GM19025 (cell line): ENCODE measurements around the gene NSG2.
"Not testable (repeated sequence)": the region's sequence is repeated elsewhere in the genome, so short reads cannot be mapped to it uniquely, and the experiment has no call there.

Experiments
- ATAC-seq: cut with Tn5 transposase; IDR thresholded peaks from one replicate; pipeline ENCODE4 v1.9.1; 2021; ENCODE audit warnings: mild to moderate bottlenecking, low read depth, moderate library complexity; ENCODE audit not compliant: unreplicated experiment

Gene NSG2

DNA sequence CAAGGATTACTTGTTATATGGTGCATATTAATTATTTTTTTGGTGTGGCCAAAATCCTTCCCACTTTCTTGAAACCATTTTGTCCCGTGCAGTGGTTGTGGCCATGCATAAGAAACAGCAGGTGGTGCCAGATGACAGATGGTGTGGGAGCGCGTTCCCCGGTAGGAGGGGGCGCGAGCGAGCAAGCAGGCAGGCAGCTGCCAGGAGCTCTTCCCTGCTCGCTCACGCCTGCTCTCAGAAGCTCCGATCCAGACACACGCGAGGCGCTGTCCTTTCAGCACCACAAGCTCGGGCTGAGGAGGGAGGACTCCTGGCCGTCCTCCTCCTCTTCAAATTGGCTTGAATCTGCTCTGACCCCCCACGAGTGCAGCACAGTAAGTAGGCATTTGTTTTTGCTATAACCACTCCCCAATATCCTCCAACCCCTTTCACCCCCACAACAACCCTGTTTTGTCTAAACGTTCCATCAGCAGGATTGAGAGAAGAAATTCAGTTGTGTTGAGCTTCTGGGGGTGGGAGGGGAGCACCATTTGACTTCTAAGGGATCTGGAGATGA lies at the start of gene NSG2:
Gene NSG2 (plus strand): TSS at position 237 of the 556 bp plus-strand sequence. CDS start 1,050 bp downstream, outside the sequence.
- peak; percentile 76 for ATAC-seq

DNA sequence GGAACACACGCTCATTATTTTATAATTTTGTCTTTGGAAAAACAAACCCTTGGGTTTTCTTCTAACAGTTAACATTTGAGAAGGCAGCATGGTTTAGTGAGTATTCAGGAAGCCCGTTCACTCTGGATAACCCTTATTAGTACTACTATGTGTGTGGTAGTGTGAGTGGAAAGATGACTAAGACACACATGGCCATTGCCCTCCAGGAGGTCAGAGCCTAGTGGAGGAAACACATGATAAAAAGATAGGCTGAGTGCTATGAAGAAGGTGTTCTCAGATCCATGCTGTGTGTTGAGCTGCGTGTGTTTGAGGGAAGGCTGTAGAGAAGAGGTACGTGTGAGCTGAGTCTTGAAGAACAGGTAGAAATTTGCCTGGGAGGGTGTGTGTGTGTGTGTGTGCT lies 48.2 kb upstream of the NSG2 start:
- no peak for ATAC-seq

DNA sequence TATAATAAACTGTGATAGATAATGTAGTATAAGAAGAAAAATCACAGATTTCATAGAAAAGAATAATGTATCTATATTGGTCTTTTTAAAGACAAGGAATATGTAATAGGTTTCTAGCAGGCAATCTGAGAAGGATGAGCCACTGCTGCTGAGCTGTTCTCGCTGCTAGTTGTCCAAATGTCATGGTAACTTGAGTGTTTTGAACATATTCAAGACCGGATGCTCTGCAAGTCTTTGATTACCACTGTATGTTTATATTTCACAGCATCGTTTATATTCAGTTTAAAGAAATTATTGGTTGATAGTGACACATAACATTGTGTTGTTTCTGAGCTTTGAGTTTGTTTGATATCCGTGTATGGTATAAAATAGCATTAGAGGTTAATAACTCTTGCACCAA lies 47.0 kb upstream of the NSG2 start:
- no peak for ATAC-seq

DNA sequence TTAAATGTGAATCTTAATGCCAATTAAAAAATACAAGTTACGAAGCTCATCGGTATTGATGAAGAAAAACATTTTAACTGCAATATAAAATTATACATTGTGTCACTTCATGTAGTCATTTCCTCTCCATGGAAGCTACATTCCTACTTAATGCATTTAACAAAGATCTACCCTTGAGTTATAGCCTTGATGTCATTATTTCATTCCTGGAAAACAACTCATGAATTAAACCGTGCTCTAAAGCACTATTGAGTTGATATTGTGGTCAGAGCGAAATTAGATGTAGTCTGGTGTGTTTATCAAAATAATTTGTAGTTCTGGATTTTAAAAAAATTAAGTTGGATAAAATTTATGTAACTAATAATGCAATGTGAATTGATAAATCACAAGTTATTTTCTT lies 45.4 kb upstream of the NSG2 start:
- no peak for ATAC-seq

DNA sequence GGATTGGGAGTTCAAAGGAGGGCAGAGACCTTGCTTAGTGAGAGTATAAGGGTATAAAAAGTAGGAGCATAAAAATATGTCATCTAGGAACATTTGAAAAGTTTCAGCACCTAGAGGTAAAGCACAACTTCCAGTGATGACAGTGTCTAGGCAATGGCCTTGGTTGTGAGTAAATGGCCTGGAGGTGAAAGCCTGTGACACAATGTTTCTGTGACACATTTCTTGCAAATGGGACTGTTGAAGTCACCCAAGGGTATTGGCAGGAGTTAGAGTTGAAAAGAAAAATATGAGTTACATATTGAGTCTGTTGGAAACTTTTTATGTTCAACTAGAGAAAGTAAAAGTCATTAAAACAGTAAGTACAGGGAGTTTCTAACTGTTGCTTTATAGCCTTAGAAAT lies 41.7 kb upstream of the NSG2 start:
- no peak for ATAC-seq

DNA sequence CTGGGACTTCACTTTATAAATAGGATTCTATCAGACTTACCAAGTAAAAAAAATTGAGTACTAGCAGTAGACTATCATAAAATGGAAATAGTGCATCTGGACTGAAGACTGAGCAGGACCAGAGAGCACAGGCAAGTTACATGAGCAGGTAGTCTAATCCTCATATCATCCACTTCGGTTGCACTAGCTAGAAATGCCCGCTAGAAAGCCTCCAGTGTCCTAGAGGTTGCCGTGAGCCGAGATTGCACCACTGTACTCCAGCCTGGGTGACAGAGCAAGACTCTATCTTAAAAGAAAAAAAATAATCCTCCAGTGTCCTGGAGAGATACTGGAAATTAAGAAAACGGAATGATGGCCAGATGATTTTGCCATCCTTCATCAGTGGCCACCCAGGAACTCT lies 36.6 kb upstream of the NSG2 start:
- ATAC-seq = no peak

DNA sequence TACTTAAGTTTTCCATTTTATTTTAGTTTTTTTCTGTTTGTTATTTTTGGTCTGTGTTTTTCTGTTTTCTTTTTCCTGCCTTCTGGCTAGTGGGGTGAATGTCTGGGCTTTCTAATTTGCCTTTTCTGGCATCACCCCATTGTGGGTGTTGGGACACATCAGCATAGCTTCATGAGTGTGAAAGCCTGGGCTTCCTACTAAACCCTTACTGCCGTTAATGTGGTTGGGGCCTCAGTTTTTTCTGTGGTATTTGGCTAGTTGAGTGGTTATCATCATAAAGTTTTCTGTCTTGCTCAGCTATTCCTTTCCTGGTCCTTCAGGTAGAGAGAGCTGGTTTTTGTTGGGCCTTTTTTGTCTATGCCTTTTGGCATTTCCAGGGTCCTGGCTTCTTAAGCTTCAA lies 35.1 kb upstream of the NSG2 start:
- no peak for ATAC-seq

DNA sequence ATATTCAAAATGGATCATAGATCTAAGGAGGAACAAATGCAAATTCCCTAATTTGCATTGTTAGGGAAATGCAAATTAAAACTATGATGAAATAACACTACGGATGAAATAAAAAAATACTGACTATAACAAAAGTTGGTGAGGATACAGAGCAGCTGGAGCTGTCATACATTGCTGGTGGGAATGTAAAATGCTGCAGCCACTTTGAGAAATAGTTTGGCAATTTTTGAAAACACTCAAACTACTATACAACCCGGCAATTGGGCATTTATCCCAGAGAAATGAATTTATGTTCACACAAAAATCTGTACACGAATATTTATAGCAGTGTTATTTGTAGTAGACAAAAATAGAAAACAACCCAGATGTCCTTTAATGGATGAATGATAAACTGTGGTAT lies 34.1 kb upstream of the NSG2 start:
- no peak for ATAC-seq

DNA sequence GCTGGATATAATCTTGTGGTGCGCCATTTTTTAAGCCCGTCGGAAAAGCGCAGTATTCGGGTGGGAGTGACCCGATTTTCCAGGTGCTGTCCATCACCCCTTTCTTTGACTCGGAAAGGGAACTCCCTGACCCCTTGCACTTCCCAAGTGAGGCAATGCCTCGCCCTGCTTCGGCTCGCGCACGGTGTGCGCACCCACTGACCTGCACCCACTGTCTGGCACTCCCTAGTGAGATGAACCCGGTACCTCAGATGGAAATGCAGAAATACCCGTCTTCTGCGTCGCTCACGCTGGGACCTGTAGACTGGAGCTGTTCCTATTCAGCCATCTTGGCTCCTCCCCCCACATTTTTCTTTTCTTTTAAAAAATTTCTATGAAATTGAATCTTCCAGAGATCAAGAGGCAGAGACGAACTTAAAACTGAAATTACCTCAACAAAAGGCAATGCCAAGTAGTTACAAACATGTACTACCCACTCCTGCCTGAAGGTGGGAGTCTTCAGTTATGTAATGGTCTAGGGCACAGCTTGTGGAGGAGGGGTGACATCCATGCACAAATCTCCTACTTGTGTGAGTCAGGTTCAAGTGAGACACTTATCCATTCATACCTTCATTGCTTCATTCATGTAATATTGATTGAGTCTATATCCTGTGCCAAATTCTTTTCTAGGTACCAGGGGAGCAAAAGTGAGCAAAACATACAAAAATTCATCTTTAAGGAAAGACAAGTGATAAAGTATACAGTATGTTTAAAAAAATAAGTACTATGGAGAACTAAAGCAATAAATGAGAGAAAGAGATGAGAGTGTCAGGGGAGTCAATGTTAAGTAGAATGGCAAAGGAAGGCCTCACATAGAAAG lies 25.2 kb upstream of the NSG2 start:
- not testable (repeated sequence) for ATAC-seq

DNA sequence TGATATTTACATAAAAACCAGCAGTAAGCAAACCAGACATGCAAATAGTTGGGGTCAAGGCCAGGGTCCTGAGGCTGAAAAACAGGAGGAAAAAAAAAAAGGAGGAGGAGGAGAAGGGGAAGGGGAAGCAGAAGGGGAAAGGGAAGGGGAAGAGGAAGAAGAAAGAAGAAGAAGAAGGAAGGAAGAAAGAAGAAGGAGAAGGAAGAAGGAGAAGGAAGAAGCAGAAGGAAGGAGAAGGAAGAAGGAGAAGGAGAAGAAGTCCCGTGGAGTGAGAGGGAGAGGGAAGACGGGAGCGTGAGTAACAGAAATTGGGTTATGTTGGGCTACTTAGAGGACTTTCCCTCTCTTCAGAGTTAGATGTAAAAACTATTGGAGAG lies 24.6 kb upstream of the NSG2 start:
- no peak for ATAC-seq

DNA sequence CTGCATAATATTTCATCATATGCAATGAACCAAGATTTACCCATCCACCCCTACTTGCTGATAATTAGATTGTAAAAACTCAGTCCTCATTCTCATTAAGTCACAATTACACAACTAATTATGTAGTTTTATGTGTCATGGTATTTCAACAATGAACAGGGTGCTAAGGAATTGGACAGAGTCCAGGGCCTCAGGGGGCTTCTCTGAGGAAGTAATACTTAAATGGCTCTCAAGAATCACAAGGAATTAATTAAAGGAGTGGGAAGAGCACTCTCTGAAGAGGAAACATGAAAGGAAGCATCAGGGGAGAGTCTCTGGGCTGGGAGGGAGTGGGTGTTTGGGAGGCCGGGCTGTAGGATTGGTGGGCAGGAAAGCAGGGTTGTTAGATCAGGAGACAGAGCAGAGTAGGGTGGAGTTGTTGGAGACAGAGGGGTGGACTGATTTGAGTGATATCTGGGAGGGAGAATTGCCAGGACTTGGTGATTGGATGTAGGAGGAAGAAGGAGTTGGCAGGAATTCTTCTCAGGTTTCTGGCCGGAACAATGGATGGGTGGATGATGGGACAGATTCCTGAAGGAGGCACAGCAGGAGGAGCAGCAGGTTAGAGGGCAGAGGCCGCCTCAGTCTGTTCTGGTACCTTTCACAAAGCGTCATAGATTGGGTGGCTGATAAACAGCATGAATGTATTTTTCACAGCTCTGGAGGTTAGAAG lies 23.0 kb upstream of the NSG2 start:
- ATAC-seq = no peak

DNA sequence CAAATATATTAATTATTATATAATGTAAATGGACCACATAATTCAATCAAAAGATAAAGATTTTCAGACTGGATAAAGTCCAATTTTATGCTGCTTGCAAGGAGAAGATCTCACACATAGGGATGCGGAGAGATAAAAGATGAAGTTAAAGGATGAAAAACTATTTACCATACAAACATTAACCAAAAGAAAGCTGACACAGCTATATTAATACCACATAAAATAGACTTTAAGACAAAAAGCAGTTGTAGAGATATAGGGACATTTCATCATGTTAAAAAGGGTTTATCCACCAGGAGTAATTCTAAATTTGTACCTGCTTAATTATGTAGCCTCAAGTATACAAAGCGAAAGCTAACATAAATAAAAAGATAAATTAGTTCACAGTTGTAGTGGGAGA lies 15.2 kb upstream of the NSG2 start:
- ATAC-seq = no peak

DNA sequence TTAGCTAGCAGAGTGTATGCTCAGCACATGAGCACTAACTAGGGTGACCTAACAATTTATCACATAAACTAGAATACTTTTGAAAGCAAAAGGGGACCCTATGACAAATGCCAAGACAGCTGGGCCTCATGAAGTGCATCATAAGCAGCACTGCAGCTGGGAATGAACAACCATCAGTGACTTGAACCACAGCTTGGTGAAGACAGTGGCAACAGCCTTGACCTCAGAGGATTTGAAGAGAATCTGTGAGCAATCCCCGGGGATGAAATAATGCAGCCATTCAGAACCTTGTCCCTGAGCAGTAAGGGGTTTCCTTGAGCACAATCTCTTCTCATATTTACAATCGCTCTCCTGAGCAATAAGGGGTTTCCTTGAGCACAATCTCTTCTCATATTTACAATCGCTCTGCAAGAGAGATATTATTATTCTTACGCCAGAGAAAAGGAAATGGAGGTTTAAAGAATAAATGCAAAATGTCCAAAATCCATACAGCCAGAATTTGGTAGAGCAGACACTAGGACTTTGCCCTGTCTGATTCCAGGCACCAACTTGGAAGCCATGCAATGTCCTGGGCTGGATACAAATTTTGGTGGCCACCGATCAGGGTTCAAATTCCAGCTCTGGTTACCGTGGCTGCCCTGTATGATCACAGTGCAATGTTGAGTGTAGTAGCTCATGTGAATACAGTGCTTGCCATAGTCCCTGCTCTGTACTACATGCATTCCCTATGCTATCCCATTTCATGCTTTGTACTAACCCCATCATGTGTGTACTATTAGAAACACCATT lies 846 bp upstream of the NSG2 start:
- ATAC-seq = no peak

DNA sequence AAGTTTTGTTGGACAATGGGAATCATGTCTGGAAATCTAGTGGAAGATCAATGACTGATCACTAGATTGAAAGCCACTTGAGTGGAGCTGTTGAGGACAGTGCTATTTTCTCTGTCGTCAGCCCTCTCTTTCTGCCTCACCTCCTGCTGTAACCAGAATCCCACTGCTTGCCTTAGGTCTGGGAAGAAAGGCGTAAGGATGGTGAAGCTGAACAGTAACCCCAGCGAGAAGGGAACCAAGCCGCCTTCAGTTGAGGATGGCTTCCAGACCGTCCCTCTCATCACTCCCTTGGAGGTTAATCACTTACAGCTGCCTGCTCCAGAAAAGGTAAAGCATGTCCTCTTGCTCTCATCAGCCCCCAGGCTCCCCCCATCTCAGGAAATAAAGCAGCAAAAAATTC lies 1.1 kb downstream of the NSG2 start:
- no peak for ATAC-seq

DNA sequence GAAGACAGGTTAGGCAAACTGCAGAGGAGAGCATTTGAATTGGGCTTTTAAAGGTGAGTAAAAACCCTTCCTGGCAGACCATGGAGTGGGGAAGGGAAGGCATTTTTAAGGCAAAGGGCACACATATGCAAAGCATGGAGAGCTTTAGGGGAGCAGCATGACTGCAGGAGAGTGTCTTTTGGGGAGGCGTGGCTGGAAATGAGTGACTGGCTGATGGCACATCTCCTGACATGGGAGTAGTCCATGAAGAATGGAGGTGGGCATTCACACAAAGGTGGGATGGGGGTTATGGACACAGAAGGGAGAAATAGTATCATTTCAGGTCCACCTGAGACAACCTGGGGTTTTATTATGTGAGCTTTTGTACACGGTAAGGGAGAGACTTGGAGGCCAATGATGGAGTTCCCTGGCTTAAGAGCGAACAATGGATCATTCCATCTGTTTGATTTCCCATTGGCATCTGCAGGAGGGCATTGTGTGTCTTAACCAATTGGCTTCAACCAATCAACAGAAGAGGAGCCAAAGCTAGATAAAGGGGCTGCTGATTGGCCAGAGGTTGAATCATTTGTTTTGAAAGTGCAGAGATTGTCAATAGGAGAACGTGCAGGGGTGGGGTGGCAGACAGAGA lies 2.1 kb downstream of the NSG2 start:
- ATAC-seq = no peak

DNA sequence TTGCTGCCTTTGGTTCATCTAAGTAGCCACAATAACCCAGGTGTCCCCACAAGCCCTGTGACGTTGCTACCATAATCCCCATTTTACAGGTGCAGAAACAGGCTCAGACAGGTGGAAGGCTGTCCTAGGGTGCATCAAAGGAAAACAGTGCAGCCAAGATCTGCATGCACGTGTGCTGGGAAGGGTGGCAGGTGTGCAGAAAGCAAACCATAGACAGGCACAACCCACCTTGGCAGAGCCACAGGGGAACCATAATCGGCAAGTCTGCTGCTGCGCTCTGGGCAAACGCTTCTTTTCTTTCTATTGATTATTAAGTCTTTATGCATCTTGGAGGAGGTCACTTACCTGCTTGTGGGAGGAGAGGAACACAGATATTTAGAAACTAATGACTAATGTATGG lies 7.1 kb downstream of the NSG2 start:
- ATAC-seq = no peak

DNA sequence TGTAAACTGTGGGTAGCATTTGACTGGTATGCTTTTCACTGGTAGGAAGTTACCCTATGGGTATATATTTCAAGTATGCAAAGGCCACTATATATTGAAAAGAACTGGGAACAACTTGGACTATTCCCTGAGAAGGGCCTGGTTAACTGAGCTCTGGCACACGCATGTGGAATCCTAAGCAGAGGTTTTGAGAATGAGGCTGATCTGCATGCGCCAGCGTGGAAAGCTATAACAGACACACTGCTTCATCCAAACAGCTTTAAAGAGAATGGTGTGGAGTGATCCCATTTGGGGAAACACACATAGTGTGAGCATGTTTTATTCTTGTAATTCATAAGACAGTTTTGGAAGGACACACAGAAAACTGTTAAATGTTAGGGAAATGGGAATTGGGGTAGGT lies 8.4 kb downstream of the NSG2 start:
- no peak for ATAC-seq

DNA sequence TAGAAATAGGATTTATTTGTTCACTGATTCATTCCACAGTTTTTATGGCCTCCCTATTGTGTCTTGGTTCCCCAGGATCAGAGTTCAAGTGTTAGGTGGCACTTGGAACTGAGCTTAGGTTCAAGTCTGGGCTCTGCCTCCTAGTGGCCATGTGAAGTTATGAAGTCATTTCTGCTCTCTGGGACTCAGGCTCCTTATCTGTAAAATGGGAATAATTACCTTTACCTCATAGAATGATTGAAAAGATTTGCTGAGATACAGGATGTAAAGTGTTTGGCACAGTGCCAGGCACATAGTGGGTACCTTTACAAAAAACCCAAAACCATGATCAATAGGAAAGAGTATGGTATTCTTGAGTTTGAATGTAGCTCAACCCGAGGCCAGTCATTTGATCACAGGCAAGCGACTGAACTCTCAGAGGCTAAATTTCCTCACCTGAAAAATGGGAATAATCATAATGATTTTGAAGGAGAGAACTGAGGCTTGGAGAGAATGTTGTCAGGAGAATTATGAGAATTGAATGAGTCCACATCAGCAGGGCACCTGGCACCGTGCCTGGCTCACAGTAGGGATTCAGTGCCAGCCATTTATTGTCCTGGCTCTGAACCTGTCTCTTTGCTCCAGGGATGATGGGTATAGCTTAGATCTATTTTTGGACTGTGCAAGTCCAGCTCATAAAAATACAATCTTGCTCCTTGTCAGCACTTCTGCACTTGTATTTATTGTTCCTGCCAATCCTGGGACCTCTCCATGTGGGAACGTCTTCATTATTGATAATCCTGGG lies 10.8 kb downstream of the NSG2 start:
- no peak for ATAC-seq

DNA sequence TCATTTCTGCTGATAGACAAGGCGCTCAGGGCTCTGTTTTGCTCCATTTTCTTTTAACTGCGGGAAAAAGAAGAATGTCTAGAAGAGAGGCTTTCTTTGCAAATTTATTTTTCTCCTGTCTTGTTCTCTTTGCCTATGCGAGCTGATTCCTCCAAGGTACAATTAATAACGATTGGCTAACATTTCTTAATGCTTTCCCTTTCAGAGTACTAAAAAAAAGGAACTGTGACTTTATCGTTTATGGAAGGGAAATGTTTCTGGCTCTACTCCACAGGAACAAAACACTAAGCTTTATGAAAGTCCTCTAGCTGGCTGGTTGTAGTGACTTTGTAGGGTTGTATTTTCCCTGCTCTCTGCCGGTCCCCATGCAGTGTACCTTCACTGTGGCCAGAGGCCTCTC lies 11.7 kb downstream of the NSG2 start:
- no peak for ATAC-seq
